IMR-90 (cell line): ENCODE measurements around the gene ZNF639. TPM values are rescaled to one million over a fixed set of nuclear protein-coding genes. Genes with fewer than 3 reads are reported as not detected.

Source experiments
- ATAC-seq: fragments of 200-7000 bp; cut with Tn5 transposase; 2 replicates; pipeline ENCODE4 v1.9.1; 2020; ENCODE audit warnings: low read depth, mild to moderate bottlenecking, moderate library complexity
- Bru-seq: library from RNA; stranded (reverse); fragments of 400-500 nt; gene quantifications from one replicate; lab custom pipeline; 2021; lab: Mats Ljungman, UMichigan
- BruChase-seq, 2 experiments: library from RNA; stranded (reverse); fragments of 400-500 nt; gene quantifications; one replicate each; lab custom pipeline; 2021; lab: Mats Ljungman, UMichigan
- BruUV-seq: library from RNA; stranded (reverse); fragments of 400-500 nt; replicated peaks from 2 replicates; lab custom pipeline; 2021; lab: Mats Ljungman, UMichigan
- CTCF ChIA-PET: fragments of 300-600 bp; formaldehyde crosslinking; extraction: SDS; loops from one replicate; lab custom pipeline; 2021; ENCODE audit warnings: antibody characterized with exemption; lab: Yijun Ruan, JAX
- POLR2A ChIA-PET: fragments of 300-600 bp; sonication (Branson Sonifier 250); formaldehyde crosslinking; loops from one replicate; lab custom pipeline; 2022; ENCODE audit warnings: antibody characterized with exemption; ENCODE audit not compliant: unreplicated experiment; lab: Charles Lee
- DNase-seq: peaks from one replicate; pipeline ENCODE4 v3.0.0; 2013
- H2AFZ ChIP-seq: replicated peaks from 2 replicates; pipeline ENCODE3; 2013; ENCODE audit warnings: low read length, mild to moderate bottlenecking; ENCODE audit not compliant: poor library complexity
- H2AK5ac ChIP-seq: 2 replicates; pipeline ENCODE4 v1.6.1; 2013; ENCODE audit warnings: low read depth, low read length, inconsistent platforms
- H2AK9ac ChIP-seq: replicated peaks from 2 replicates; pipeline ENCODE3; 2013; ENCODE audit warnings: mild to moderate bottlenecking, low read depth, low read length, moderate library complexity; ENCODE audit not compliant: poor library complexity
- H2BK120ac ChIP-seq: 2 replicates; pipeline ENCODE4 v1.6.1; 2013; ENCODE audit warnings: low read depth, low read length, inconsistent platforms
- H2BK15ac ChIP-seq: 3 replicates; pipeline ENCODE4 v1.6.1; 2013; ENCODE audit warnings: low read depth, low read length, inconsistent platforms
- H2BK20ac ChIP-seq: 2 replicates; pipeline ENCODE4 v1.6.1; 2013; ENCODE audit warnings: low read depth, mild to moderate bottlenecking, inconsistent platforms, low read length, moderate library complexity
- H2BK5ac ChIP-seq: 2 replicates; pipeline ENCODE4 v1.6.1; 2013; ENCODE audit warnings: mild to moderate bottlenecking, low read depth, low read length, inconsistent platforms; ENCODE audit not compliant: poor library complexity, severe bottlenecking
- H3K14ac ChIP-seq: replicated peaks from 2 replicates; pipeline ENCODE4 v1.6.1; 2013; ENCODE audit warnings: low read depth, low read length, inconsistent platforms
- H3K18ac ChIP-seq: 2 replicates; pipeline ENCODE4 v1.6.1; 2013; ENCODE audit warnings: low read depth, low read length, control low read depth
- H3K23ac ChIP-seq: 2 replicates; pipeline ENCODE4 v1.6.1; 2013; ENCODE audit warnings: low read depth, low read length, inconsistent platforms
- H3K27ac ChIP-seq: 2 replicates; pipeline ENCODE4 v1.5.1; 2013; ENCODE audit warnings: mild to moderate bottlenecking, control low read depth, low read length; ENCODE audit not compliant: insufficient read depth
- H3K27me3 ChIP-seq: 2 replicates; pipeline ENCODE4 v1.6.1; 2013; ENCODE audit warnings: low read length; ENCODE audit not compliant: control insufficient read depth, insufficient read depth
- H3K36me3 ChIP-seq: 2 replicates; pipeline ENCODE4 v1.6.1; 2013; ENCODE audit warnings: low read length, mixed read lengths; ENCODE audit not compliant: control insufficient read depth, insufficient read depth
- H3K4ac ChIP-seq: 2 replicates; pipeline ENCODE4 v1.6.1; 2013; ENCODE audit warnings: low read depth, low read length, inconsistent platforms
- H3K4me1 ChIP-seq: 2 replicates; pipeline ENCODE4 v1.6.1; 2013; ENCODE audit warnings: low read length, mixed read lengths; ENCODE audit not compliant: control insufficient read depth, insufficient read depth
- H3K4me2 ChIP-seq: 2 replicates; pipeline ENCODE4 v1.6.1; 2013; ENCODE audit warnings: low read depth, mild to moderate bottlenecking, control low read depth, low read length, moderate library complexity
- H3K4me3 ChIP-seq: 2 replicates; pipeline ENCODE4 v1.5.1; 2013; ENCODE audit warnings: low read depth, mild to moderate bottlenecking, control low read depth, low read length, moderate library complexity; ENCODE audit not compliant: insufficient read depth
- H3K56ac ChIP-seq: 2 replicates; pipeline ENCODE4 v1.6.1; 2013; ENCODE audit warnings: low read length, inconsistent platforms; ENCODE audit not compliant: insufficient read depth; ENCODE audit errors: extremely low read depth
- H3K79me1 ChIP-seq, 2 experiments: 2 replicates each; pipeline ENCODE4 v1.6.1; 2013; ENCODE audit warnings: low read length in 2 of 2, inconsistent platforms in 1 of 2, low read depth in 1 of 2
- H3K9ac ChIP-seq: 2 replicates; pipeline ENCODE4 v1.6.1; 2013; ENCODE audit warnings: low read depth, low read length, control low read depth
- H3K9me1 ChIP-seq: 2 replicates; pipeline ENCODE4 v1.6.1; 2013; ENCODE audit warnings: low read length, inconsistent platforms; ENCODE audit not compliant: insufficient read depth
- H3K9me3 ChIP-seq: 2 replicates; pipeline ENCODE4 v1.6.1; 2013; ENCODE audit warnings: low read length; ENCODE audit not compliant: control insufficient read depth, insufficient read depth
- H4K20me1 ChIP-seq: 2 replicates; pipeline ENCODE4 v1.6.1; 2013; ENCODE audit warnings: low read length, inconsistent platforms; ENCODE audit not compliant: insufficient read depth
- H4K5ac ChIP-seq: 2 replicates; pipeline ENCODE4 v1.6.1; 2013; ENCODE audit warnings: mild to moderate bottlenecking, low read depth, low read length, control low read depth
- H4K8ac ChIP-seq, 2 experiments: 2 replicates each; pipeline ENCODE4 v1.6.1; 2013; ENCODE audit warnings: low read depth in 2 of 2, low read length in 2 of 2, control low read depth in 1 of 2, inconsistent platforms in 1 of 2
- H4K91ac ChIP-seq: 2 replicates; pipeline ENCODE4 v1.6.1; 2013; ENCODE audit warnings: low read depth, low read length, inconsistent platforms; ENCODE audit not compliant: insufficient read depth
- CEBPB ChIP-seq: IDR thresholded peaks from 2 replicates; pipeline ENCODE4 v1.6.1; 2012; ENCODE audit warnings: low read depth, low read length, improper control_type of control experiment
- CHD1 ChIP-seq: IDR thresholded peaks from 2 replicates; pipeline ENCODE4 v1.6.1; 2012; ENCODE audit warnings: low read depth, low read length, improper control_type of control experiment
- MAFK ChIP-seq: IDR thresholded peaks from 2 replicates; pipeline ENCODE4 v1.6.1; 2012; ENCODE audit warnings: low read depth, low read length, improper control_type of control experiment
- NFE2L2 ChIP-seq: fragments of 150-350 bp; IDR thresholded peaks from 2 replicates; pipeline ENCODE4 v1.6.1; 2016; ENCODE audit warnings: low read depth, mild to moderate bottlenecking, low read length
- RAD21 ChIP-seq: IDR thresholded peaks from 2 replicates; pipeline ENCODE4 v1.6.1; 2012; ENCODE audit warnings: low read length, improper control_type of control experiment
- RCOR1 ChIP-seq: IDR thresholded peaks from 2 replicates; pipeline ENCODE4 v1.6.1; 2012; ENCODE audit warnings: mild to moderate bottlenecking, low read length, improper control_type of control experiment; ENCODE audit not compliant: insufficient replicate concordance
- RFX5 ChIP-seq: IDR thresholded peaks from 2 replicates; pipeline ENCODE4 v1.8.0; 2012; ENCODE audit warnings: low read depth, mild to moderate bottlenecking, low read length, moderate library complexity
- WGBS, 2 experiments: methylation state at CpG; one replicate each; pipeline versions ENCODE4 v1.1.5 to v1.1.7; 2013; ENCODE audit warnings: missing lambda C conversion rate in 2 of 2; ENCODE audit not compliant: insufficient read length in 1 of 2; ENCODE audit errors: extremely low coverage in 2 of 2; 5-methylcytosine and 5-hydroxymethylcytosine counted together
- dilution Hi-C: fragments of 300-500 bp; cut with HindIII; formaldehyde crosslinking; loops from one replicate; pipeline ENCODE4 v1.14.3; 2018; ENCODE audit warnings: low sequenced_read_pairs; ENCODE audit not compliant: unreplicated experiment
- in situ Hi-C: fragments of 300-500 bp; cut with MboI; formaldehyde crosslinking; loops from 3 replicates; pipeline ENCODE4 v1.14.3; 2019; ENCODE audit warnings: low sequenced_read_pairs, inconsistent platforms, mixed read lengths
- intact Hi-C: fragments of 100-400 bp; cut with micrococcal nuclease; formaldehyde crosslinking; loops from 2 replicates; pipeline ENCODE4 v1.10.0; 2022
- long read RNA-seq: library from polyadenylated mRNA; unstranded; transcript quantifications from one replicate; pipeline ENCODE4 v2.0.0, GENCODE V29; 2021; ENCODE audit not compliant: unreplicated experiment
- polyA plus RNA-seq, 3 experiments: library from polyadenylated mRNA; depleted of rRNA; stranded (reverse); fragments of >200 nt; gene quantifications; 2 replicates each; pipeline ENCODE4 v1.2.3, GENCODE V29; 2012; ENCODE audit warnings: low replicate concordance in 1 of 3
- total RNA-seq: library from RNA; depleted of rRNA; stranded (reverse); fragments of >200 nt; gene quantifications from 2 replicates; pipeline ENCODE4 v1.2.3, GENCODE V29; 2012; rRNA removed
- TF ChIP-seq, protein P1 (sequence below): fragments of 150-350 bp; IDR thresholded peaks from 2 replicates; pipeline ENCODE4 v1.6.1; 2017; ENCODE audit warnings: mild to moderate bottlenecking, antibody characterized with exemption, low read length, low read depth
- TF ChIP-seq, protein P2 (sequence below): fragments of 150-350 bp; IDR thresholded peaks from 2 replicates; pipeline ENCODE4 v1.6.1; 2016; ENCODE audit warnings: low read depth, mild to moderate bottlenecking, low read length, moderate library complexity, borderline replicate concordance

Gene ZNF639, protein sequence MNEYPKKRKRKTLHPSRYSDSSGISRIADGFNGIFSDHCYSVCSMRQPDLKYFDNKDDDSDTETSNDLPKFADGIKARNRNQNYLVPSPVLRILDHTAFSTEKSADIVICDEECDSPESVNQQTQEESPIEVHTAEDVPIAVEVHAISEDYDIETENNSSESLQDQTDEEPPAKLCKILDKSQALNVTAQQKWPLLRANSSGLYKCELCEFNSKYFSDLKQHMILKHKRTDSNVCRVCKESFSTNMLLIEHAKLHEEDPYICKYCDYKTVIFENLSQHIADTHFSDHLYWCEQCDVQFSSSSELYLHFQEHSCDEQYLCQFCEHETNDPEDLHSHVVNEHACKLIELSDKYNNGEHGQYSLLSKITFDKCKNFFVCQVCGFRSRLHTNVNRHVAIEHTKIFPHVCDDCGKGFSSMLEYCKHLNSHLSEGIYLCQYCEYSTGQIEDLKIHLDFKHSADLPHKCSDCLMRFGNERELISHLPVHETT
- total RNA-seq, result 50.5 and 57.8 TPM in 2 replicates
- 12.9 and 15.9 TPM in 2 replicates for polyA plus RNA-seq (2012; rRNA removed)
- 3.6 and 4.1 TPM in 2 replicates for polyA plus RNA-seq (2012; cell fraction: cytosol; rRNA removed)
- 2.0 and 9.3 TPM in 2 replicates for polyA plus RNA-seq (2012; cell fraction: nucleus; rRNA removed; ENCODE audit: low replicate concordance)
- percentile 72 among the genes with signal in this experiment for Bru-seq, nascent RNA
- percentile 63 among the genes with signal in this experiment for BruChase-seq, experiment 1, labeled RNA remaining after a 6-hour chase
- percentile 75 among the genes with signal in this experiment for BruChase-seq, experiment 2, labeled RNA remaining after a 2-hour chase
- long read RNA-seq, transcript ZNF639-209 (6 exons, 2,033 nt), result minor isoform, 8 of 49 reads
- long read RNA-seq, transcript ZNF639-207 (7 exons, 1,228 nt), result major isoform, 29 of 49 reads
- long read RNA-seq, partial matches to known transcripts, result 1 of 49 reads
- long read RNA-seq, other reads (novel, unspliced or antisense), result 7 of 49 reads

DNA sequence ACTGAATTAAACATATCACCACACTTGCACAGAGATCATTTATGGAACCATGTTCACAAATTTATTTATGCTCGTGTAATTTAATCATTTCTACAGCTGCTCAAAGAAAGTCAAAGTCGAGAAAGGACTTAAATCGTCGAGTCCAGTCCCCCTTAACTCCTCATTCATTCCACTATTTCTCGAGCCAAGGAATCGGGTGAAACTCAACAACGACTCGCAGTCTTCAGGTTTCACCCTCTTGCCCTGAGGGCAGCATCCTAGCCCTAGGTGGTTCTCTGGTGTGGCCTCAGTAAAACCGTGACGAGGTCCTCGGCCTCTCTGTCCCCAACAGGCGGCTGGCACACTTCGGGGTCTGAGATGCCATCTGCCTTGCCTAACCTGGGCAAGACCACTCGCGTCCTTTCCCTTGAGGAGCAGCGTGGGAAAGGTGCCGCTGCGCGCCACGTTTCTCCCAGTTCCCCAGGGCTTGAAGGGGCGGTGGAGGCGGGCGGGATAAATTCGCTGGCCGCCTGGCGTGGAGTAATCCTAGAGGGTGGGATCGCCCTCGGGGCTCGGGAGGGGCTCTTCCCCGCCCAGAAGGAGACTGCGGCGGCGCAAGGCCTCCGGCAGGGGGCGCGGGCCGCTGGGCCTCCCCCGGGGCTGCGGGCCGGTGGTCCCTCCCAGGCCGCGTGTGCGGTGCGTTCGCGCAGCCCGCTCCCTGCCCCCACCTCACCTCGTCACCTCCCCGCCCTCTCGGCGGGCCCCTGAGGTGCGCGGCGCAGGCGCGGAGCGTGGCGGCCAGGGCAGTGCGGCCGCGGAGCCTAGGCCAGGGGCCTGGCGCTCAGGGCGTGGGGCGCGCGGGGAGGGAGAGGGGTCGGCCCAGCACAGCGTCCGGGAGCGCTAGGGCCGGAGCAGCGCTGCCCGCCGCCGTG is at the start of gene ZNF639:
ZNF639 (plus strand) TSS at position 746 of the 911 bp plus-strand sequence. CDS start 5,263 bp downstream, outside the sequence.
- ChIA-PET POLR2A (no interaction called here), CTCF (interaction anchor here (0.7 to 1.4 kb wide), 5 partner anchors 12 to 889 kb away, joined by 3 to 7 read pairs (median 5); no protein-coding TSS in a partner anchor)
- Histone ChIP-seq H3K27ac (peak within 1 kb of the TSS; percentile 94), H3K56ac (peak within 1 kb of the TSS; percentile 92), H3K4ac (peak within 1 kb of the TSS; percentile 83), H3K36me3 (peaks cover 3% of the 10 kb centered on the region; the same call in 1 of the 2 replicates), H2BK15ac (peak within 1 kb of the TSS; percentile 38; the same call in 2 of the 3 replicates), H3K9ac (peak within 1 kb of the TSS; percentile 90), H2BK5ac (peak within 1 kb of the TSS; percentile 74), H3K9me1 (no peaks in the 10 kb centered on the region), H4K91ac (peak within 1 kb of the TSS; percentile 46; the same call in 1 of the 2 replicates), H3K23ac (peak within 1 kb of the TSS; percentile 98), H2BK20ac (peak within 1 kb of the TSS; percentile 64; the same call in 1 of the 2 replicates), H3K4me2 (peak within 1 kb of the TSS; percentile 94), H4K20me1 (peaks cover 11% of the 10 kb centered on the region; the same call in 1 of the 2 replicates), H2AFZ (peak within 1 kb of the TSS; percentile 97), H3K4me1 (peaks cover 3% of the 10 kb centered on the region; the same call in 1 of the 2 replicates), H2AK5ac (peak within 1 kb of the TSS; percentile 10), H4K8ac (peak within 1 kb of the TSS; percentile 62 to 88; a peak in 3 of 4 replicates), H3K9me3 (no peaks in the 10 kb centered on the region), H4K5ac (peak within 1 kb of the TSS; percentile 52), H3K18ac (peak within 1 kb of the TSS; percentile 24), H3K14ac (peak within 1 kb of the TSS; percentile 88), H3K27me3 (no peaks in the 10 kb centered on the region), H2AK9ac (peak within 1 kb of the TSS; percentile 97), H2BK120ac (peak within 1 kb of the TSS; percentile 50), H3K4me3 (peak within 1 kb of the TSS; percentile 97), H3K79me1 (peaks cover 2 to 14% of the 10 kb centered on the region in 2 experiments; a peak in 2 of 4 replicates)
- 2% methylated on average over 7 of the region's 75 CpGs; no CpG with 5 or more reads in 1 of the 2 experiments for WGBS, 2 experiments
- DNase-seq, result peak; percentile 82
- in situ Hi-C loops (loop anchor here (5.0 kb wide), 1 partner anchor 175 kb away; the partner anchor contains the start of gene PIK3CA), dilution Hi-C loops (no loop called here), intact Hi-C loops (loop anchor here (1.0 kb wide), 1 partner anchor 236 kb away; no protein-coding TSS in a partner anchor)
- peak; percentile 90 for ATAC-seq
- no TSS peak for BruUV-seq
- TF ChIP-seq, protein P1, sequence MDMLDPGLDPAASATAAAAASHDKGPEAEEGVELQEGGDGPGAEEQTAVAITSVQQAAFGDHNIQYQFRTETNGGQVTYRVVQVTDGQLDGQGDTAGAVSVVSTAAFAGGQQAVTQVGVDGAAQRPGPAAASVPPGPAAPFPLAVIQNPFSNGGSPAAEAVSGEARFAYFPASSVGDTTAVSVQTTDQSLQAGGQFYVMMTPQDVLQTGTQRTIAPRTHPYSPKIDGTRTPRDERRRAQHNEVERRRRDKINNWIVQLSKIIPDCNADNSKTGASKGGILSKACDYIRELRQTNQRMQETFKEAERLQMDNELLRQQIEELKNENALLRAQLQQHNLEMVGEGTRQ, result peak; percentile 15; the same call in 1 of the 2 replicates
- TF ChIP-seq CEBPB, result no peak
- TF ChIP-seq RAD21, result peak; percentile 38; the same call in 1 of the 2 replicates
- no peak for TF ChIP-seq RFX5
- no peak for TF ChIP-seq NFE2L2
- peak; percentile 87; the same call in 1 of the 2 replicates for TF ChIP-seq CHD1
- TF ChIP-seq, protein P2, sequence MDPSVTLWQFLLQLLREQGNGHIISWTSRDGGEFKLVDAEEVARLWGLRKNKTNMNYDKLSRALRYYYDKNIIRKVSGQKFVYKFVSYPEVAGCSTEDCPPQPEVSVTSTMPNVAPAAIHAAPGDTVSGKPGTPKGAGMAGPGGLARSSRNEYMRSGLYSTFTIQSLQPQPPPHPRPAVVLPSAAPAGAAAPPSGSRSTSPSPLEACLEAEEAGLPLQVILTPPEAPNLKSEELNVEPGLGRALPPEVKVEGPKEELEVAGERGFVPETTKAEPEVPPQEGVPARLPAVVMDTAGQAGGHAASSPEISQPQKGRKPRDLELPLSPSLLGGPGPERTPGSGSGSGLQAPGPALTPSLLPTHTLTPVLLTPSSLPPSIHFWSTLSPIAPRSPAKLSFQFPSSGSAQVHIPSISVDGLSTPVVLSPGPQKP, result no peak
- TF ChIP-seq RCOR1, result no peak
- TF ChIP-seq MAFK, result no peak
